Gastroesophageal sphincter (tissue), 3 donors: ENCODE data around the gene EPHA1.

Source experiments
- EP300 ChIP-seq: sonication (generic); formaldehyde crosslinking; IDR thresholded peaks from one replicate; pipeline ENCODE4 v1.6.1; 2017; ENCODE audit warnings: antibody characterized with exemption, mild to moderate bottlenecking
- POLR2A ChIP-seq, 2 donors: fragments of 450-650 bp; IDR thresholded peaks; one replicate each; pipeline ENCODE4 v1.6.1; 2017; ENCODE audit warnings: antibody characterized with exemption in 2 of 2, mild to moderate bottlenecking in 2 of 2, moderate library complexity in 1 of 2
- POLR2AphosphoS5 ChIP-seq: sonication (generic); formaldehyde crosslinking; IDR thresholded peaks from one replicate; pipeline ENCODE4 v1.6.1; 2017; ENCODE audit warnings: antibody characterized with exemption
- TF ChIP-seq, protein P1 (sequence below), 4 experiments: fragments of 200-600 bp in 2 of 4; fragments of 450-650 bp in 2 of 4; sonication (generic) in 1 of 4; IDR thresholded peaks; one replicate each; pipeline ENCODE4 v1.5.1; 2017 to 2019; ENCODE audit warnings: antibody characterized with exemption in 4 of 4, mild to moderate bottlenecking in 2 of 4, moderate library complexity in 2 of 4

DNA sequence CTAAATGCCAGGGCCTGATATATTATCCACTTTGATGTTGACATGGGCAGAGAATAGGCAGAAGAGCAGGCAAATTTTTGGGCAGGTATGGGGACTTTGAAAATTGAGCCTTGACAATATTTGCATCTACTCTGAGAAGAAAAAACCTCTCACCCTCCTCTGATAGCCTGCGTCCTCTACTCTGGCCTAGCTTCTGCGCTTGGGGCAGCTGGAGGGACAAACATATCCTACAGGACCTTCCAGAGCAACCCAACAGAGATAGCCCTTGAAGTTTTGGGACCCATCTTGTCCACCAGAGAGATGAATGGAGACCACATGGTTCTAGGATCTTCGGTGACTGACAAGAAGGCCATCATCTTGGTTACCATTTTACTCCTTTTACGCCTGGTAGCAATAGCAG, 34.5 kb upstream of the EPHA1 start, which contains the start of gene TAS2R60:
- TF ChIP-seq POLR2AphosphoS5 (no peak), EP300 (no peak), POLR2A (IDR thresholded peaks at IDR 0.05) (no peak)
- TF ChIP-seq, protein P1, sequence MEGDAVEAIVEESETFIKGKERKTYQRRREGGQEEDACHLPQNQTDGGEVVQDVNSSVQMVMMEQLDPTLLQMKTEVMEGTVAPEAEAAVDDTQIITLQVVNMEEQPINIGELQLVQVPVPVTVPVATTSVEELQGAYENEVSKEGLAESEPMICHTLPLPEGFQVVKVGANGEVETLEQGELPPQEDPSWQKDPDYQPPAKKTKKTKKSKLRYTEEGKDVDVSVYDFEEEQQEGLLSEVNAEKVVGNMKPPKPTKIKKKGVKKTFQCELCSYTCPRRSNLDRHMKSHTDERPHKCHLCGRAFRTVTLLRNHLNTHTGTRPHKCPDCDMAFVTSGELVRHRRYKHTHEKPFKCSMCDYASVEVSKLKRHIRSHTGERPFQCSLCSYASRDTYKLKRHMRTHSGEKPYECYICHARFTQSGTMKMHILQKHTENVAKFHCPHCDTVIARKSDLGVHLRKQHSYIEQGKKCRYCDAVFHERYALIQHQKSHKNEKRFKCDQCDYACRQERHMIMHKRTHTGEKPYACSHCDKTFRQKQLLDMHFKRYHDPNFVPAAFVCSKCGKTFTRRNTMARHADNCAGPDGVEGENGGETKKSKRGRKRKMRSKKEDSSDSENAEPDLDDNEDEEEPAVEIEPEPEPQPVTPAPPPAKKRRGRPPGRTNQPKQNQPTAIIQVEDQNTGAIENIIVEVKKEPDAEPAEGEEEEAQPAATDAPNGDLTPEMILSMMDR (IDR thresholded peaks at IDR 0.05) = no peak
